Ishikawa (cell line): ENCODE measurements around the gene PLA2G6.

Source experiments
- MAX ChIP-seq: IDR thresholded peaks from 2 replicates; pipeline ENCODE4 v1.6.1; 2012
- RAD21 ChIP-seq: IDR thresholded peaks from 2 replicates; pipeline ENCODE4 v1.6.1; 2012; ENCODE audit warnings: low read depth

DNA sequence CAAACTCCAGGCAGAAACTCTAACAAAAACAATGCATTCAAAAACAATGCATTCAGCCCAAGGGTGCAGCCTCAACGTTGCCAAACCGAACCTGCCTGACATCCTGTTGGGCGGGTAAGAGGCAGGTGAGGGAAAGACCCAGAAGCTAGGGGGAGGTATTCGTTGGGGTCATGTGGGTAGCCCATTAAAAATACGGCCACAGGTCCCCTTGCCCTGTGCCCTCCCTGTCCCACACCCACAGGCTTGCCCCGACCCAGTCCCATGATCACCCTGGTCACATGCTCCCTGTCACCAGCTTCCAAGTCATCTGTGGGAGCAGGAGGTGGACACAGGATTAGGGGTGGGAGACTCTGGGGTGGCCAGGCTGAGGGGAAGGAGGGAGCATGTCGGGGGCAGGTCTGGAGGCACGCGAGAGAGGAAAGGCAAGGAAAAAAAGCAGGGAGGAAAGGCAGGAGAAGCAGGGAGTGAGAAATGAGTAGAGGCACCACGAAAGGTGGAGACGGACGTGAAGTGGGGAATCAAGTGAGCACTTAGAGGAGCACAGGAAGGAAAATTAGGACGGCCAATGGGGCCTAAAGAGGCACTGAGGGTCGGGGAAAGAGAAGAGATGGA lies 683 bp downstream of the PLA2G6 start:
- TF ChIP-seq MAX (no peak; the same call in 1 of the 2 replicates), RAD21 (no peak)
